WTC11 (cell line): ENCODE data around the gene ADGRG7. TPM values are rescaled to one million over a fixed set of nuclear protein-coding genes. Genes with fewer than 3 reads are reported as not detected.

Experiments
- ATAC-seq: fragments of 200-7000 bp; cut with Tn5 transposase; 2 replicates; pipeline ENCODE4 v1.10.0; 2021; ENCODE audit warnings: mild to moderate bottlenecking, moderate library complexity
- CTCF ChIA-PET: fragments of 300-600 bp; sonication (Branson Sonifier 250); formaldehyde crosslinking; loops from one replicate; lab custom pipeline; 2021; ENCODE audit warnings: antibody characterized with exemption; lab: Charles Lee
- POLR2A ChIA-PET: fragments of 350-600 bp; sonication (Branson Sonifier 250); formaldehyde crosslinking; loops from one replicate; lab custom pipeline; 2021; ENCODE audit warnings: antibody characterized with exemption; lab: Charles Lee
- DNase-seq: peaks from one replicate; pipeline ENCODE4 v3.0.0; 2021; ENCODE audit warnings: low spot score
- H3K27ac Mint-ChIP-seq: 2 replicates; pipeline ENCODE4 v1.8.0; 2021; ENCODE audit warnings: mixed read lengths
- H3K27me3 Mint-ChIP-seq: 2 replicates; pipeline ENCODE4 v1.8.0; 2021; ENCODE audit warnings: low read depth, mild to moderate bottlenecking, moderate library complexity, mixed read lengths
- H3K36me3 Mint-ChIP-seq: 2 replicates; pipeline ENCODE4 v1.8.0; 2021; ENCODE audit warnings: mixed read lengths
- H3K4me1 Mint-ChIP-seq: 2 replicates; pipeline ENCODE4 v1.8.0; 2022; ENCODE audit warnings: mixed read lengths
- H3K4me3 Mint-ChIP-seq: 2 replicates; pipeline ENCODE4 v1.8.0; 2021; ENCODE audit warnings: mild to moderate bottlenecking, moderate library complexity, mixed read lengths
- H3K9me3 Mint-ChIP-seq: 2 replicates; pipeline ENCODE4 v1.8.0; 2021; ENCODE audit warnings: mixed read lengths
- EMX1 ChIP-seq: fragments of 250-450 bp; sonication (Bioruptor Pico); IDR thresholded peaks from 2 replicates; pipeline ENCODE4 v1.8.0; 2021; ENCODE audit warnings: mild to moderate bottlenecking
- HMGA2 ChIP-seq: fragments of 250-450 bp; sonication (Bioruptor Pico); IDR thresholded peaks from 2 replicates; pipeline ENCODE4 v1.4.0; 2021; ENCODE audit warnings: mild to moderate bottlenecking, moderate library complexity
- KAT7 ChIP-seq: sonication (generic); formaldehyde crosslinking; IDR thresholded peaks from 2 replicates; pipeline ENCODE4 v1.8.1; 2023; ENCODE audit warnings: missing genetic modification reagents, mild to moderate bottlenecking, borderline replicate concordance
- RELA ChIP-seq: sonication (generic); formaldehyde crosslinking; IDR thresholded peaks from 2 replicates; pipeline ENCODE4 v1.8.1; 2022; ENCODE audit warnings: missing genetic modification reagents, mild to moderate bottlenecking, borderline replicate concordance
- SOX15 ChIP-seq: fragments of 250-450 bp; sonication (Bioruptor Pico); IDR thresholded peaks from 2 replicates; pipeline ENCODE4 v1.9.0; 2021; ENCODE audit warnings: mild to moderate bottlenecking
- SP1 ChIP-seq: sonication (generic); formaldehyde crosslinking; conservative IDR thresholded peaks from 2 replicates; pipeline ENCODE4 v1.8.1; 2022; ENCODE audit warnings: missing genetic modification reagents
- TP53 ChIP-seq: sonication (generic); formaldehyde crosslinking; IDR thresholded peaks from 2 replicates; pipeline ENCODE4 v1.8.1; 2023; ENCODE audit warnings: mild to moderate bottlenecking, missing genetic modification reagents
- ZBTB21 ChIP-seq: sonication (generic); formaldehyde crosslinking; IDR thresholded peaks from 2 replicates; pipeline ENCODE4 v1.8.1; 2023; ENCODE audit warnings: mild to moderate bottlenecking, missing genetic modification reagents, borderline replicate concordance
- ZNF232 ChIP-seq: sonication (generic); formaldehyde crosslinking; IDR thresholded peaks from 2 replicates; pipeline ENCODE4 v1.8.0; 2022; ENCODE audit warnings: mild to moderate bottlenecking, missing genetic modification reagents
- ZNF416 ChIP-seq: fragments of 250-450 bp; sonication (Bioruptor Pico); IDR thresholded peaks from 2 replicates; pipeline ENCODE4 v1.9.0; 2021; ENCODE audit warnings: mild to moderate bottlenecking, inconsistent platforms
- total RNA-seq: library from RNA; stranded (reverse); gene quantifications from 3 replicates; pipeline ENCODE4 v1.2.3, GENCODE V29; 2021
- TF ChIP-seq, protein P1 (sequence below): sonication (generic); formaldehyde crosslinking; IDR thresholded peaks from 2 replicates; pipeline ENCODE4 v1.8.1; 2023; ENCODE audit warnings: mild to moderate bottlenecking, missing genetic modification reagents
- TF ChIP-seq, protein P2 (sequence below): fragments of 250-450 bp; sonication (Bioruptor Pico); IDR thresholded peaks from 2 replicates; pipeline ENCODE4 v1.9.0; 2021; ENCODE audit warnings: mild to moderate bottlenecking
- TF ChIP-seq, protein P3 (sequence below): sonication (generic); formaldehyde crosslinking; IDR thresholded peaks from 2 replicates; pipeline ENCODE4 v1.8.0; 2023; ENCODE audit warnings: mild to moderate bottlenecking, missing genetic modification reagents
- TF ChIP-seq, protein P4 (sequence below): fragments of 250-450 bp; sonication (Bioruptor Pico); IDR thresholded peaks from 2 replicates; pipeline ENCODE4 v1.8.0; 2021; ENCODE audit warnings: mild to moderate bottlenecking
- TF ChIP-seq, protein P5 (sequence below): fragments of 250-450 bp; sonication (Bioruptor Pico); IDR thresholded peaks from 2 replicates; pipeline ENCODE4 v2.1.2; 2022; ENCODE audit warnings: mild to moderate bottlenecking, moderate library complexity
- TF ChIP-seq, protein P6 (sequence below): sonication (generic); formaldehyde crosslinking; IDR thresholded peaks from 2 replicates; pipeline ENCODE4 v1.8.0; 2022; ENCODE audit warnings: mild to moderate bottlenecking, missing genetic modification reagents

ADGRG7 gene
- total RNA-seq, 1 experiment from 2014 or later: not detected

DNA sequence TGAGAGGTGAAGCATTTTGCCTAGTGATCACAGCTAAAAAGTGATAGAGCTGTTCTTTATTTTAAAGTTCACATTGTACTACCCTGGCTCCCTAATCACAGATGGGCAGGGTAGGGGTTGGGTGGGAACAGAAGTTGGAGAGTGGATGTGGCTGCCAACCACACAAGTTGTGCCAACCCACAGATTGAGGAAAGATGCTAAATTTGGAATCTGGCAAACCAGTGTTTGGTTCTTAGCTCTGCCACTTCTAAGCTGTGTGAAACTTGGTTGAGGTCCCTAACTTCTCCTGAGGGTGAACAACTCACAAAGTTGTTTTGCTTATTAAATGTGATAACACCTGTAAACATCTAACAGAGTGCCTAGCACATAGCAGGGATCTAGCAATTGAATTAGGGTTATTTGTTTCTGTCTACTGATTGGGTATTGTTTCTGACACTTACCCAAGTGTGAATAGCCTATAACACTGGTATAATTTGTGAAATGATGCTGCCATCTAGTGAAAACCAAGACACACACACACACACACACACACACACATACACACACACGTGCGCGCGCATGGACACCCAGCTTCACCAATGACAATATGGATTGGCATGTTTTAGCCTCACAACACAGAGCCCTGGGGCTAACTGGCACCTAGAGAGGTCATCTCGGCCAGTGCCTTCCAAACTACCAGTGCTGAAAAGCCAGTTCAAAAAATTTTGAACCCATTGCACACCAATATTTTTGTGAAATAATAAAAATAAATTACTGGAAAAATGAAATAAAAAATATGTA is 25.3 kb downstream of the ADGRG7 start:
- CTCF ChIA-PET: interaction anchor here (0.6 to 2.5 kb wide), 2 partner anchors 171 to 175 kb away, joined by 5 to 18 read pairs; no protein-coding TSS in a partner anchor
- Mint-ChIP-seq H3K27ac (no peak overlapping the region), H3K27me3 (no peaks in the 10 kb centered on the region), H3K4me3 (no peak overlapping the region), H3K36me3 (no peaks in the 10 kb centered on the region), H3K9me3 (no peaks in the 10 kb centered on the region), H3K4me1 (peaks cover 13% of the 10 kb centered on the region)
- no peak for DNase-seq
- TF ChIP-seq, protein P1, sequence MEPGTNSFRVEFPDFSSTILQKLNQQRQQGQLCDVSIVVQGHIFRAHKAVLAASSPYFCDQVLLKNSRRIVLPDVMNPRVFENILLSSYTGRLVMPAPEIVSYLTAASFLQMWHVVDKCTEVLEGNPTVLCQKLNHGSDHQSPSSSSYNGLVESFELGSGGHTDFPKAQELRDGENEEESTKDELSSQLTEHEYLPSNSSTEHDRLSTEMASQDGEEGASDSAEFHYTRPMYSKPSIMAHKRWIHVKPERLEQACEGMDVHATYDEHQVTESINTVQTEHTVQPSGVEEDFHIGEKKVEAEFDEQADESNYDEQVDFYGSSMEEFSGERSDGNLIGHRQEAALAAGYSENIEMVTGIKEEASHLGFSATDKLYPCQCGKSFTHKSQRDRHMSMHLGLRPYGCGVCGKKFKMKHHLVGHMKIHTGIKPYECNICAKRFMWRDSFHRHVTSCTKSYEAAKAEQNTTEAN (CRISPR knock-in tag): no peak
- TF ChIP-seq SOX15 (CRISPR knock-in tag) (no peak), KAT7 (CRISPR knock-in tag) (no peak), ZNF416 (no peak), EMX1 (CRISPR knock-in tag) (no peak), HMGA2 (CRISPR knock-in tag) (no peak), TP53 (CRISPR knock-in tag) (no peak), SP1 (no peak), RELA (CRISPR knock-in tag) (no peak), ZBTB21 (no peak)
- TF ChIP-seq, protein P2, sequence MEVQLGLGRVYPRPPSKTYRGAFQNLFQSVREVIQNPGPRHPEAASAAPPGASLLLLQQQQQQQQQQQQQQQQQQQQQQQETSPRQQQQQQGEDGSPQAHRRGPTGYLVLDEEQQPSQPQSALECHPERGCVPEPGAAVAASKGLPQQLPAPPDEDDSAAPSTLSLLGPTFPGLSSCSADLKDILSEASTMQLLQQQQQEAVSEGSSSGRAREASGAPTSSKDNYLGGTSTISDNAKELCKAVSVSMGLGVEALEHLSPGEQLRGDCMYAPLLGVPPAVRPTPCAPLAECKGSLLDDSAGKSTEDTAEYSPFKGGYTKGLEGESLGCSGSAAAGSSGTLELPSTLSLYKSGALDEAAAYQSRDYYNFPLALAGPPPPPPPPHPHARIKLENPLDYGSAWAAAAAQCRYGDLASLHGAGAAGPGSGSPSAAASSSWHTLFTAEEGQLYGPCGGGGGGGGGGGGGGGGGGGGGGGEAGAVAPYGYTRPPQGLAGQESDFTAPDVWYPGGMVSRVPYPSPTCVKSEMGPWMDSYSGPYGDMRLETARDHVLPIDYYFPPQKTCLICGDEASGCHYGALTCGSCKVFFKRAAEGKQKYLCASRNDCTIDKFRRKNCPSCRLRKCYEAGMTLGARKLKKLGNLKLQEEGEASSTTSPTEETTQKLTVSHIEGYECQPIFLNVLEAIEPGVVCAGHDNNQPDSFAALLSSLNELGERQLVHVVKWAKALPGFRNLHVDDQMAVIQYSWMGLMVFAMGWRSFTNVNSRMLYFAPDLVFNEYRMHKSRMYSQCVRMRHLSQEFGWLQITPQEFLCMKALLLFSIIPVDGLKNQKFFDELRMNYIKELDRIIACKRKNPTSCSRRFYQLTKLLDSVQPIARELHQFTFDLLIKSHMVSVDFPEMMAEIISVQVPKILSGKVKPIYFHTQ (CRISPR knock-in tag): no peak
- TF ChIP-seq, protein P3, sequence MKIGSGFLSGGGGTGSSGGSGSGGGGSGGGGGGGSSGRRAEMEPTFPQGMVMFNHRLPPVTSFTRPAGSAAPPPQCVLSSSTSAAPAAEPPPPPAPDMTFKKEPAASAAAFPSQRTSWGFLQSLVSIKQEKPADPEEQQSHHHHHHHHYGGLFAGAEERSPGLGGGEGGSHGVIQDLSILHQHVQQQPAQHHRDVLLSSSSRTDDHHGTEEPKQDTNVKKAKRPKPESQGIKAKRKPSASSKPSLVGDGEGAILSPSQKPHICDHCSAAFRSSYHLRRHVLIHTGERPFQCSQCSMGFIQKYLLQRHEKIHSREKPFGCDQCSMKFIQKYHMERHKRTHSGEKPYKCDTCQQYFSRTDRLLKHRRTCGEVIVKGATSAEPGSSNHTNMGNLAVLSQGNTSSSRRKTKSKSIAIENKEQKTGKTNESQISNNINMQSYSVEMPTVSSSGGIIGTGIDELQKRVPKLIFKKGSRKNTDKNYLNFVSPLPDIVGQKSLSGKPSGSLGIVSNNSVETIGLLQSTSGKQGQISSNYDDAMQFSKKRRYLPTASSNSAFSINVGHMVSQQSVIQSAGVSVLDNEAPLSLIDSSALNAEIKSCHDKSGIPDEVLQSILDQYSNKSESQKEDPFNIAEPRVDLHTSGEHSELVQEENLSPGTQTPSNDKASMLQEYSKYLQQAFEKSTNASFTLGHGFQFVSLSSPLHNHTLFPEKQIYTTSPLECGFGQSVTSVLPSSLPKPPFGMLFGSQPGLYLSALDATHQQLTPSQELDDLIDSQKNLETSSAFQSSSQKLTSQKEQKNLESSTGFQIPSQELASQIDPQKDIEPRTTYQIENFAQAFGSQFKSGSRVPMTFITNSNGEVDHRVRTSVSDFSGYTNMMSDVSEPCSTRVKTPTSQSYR (CRISPR knock-in tag): no peak
- TF ChIP-seq, protein P4, sequence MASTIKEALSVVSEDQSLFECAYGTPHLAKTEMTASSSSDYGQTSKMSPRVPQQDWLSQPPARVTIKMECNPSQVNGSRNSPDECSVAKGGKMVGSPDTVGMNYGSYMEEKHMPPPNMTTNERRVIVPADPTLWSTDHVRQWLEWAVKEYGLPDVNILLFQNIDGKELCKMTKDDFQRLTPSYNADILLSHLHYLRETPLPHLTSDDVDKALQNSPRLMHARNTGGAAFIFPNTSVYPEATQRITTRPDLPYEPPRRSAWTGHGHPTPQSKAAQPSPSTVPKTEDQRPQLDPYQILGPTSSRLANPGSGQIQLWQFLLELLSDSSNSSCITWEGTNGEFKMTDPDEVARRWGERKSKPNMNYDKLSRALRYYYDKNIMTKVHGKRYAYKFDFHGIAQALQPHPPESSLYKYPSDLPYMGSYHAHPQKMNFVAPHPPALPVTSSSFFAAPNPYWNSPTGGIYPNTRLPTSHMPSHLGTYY (CRISPR knock-in tag): no peak
- POLR2A ChIA-PET: no interaction called here
- no peak for ATAC-seq

DNA sequence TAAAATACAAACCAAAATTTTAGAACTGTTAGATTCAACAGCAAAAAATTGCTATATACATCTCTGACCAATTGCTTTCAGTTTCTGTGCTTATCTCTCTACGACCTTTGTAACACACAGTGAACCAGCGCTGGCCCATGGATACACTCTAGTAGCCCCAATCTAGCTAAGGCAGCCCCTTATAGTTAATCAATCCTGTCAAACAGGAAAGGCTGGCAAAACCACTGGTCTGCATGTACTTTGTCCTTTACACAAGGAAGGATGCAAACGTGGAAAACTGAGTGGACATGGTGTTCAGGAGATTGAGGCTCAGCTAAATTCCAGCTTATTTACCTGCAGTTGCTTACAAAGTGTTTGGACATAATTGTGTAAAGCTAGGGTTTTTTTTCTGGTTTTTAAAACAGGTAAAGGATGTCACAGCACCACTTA is 25.9 kb downstream of the ADGRG7 start:
- DNase-seq (no peak), ATAC-seq (no peak)
- POLR2A ChIA-PET: no interaction called here
- no peaks in the 10 kb centered on the region for H3K9me3 Mint-ChIP-seq
- no peak overlapping the region for H3K4me3 Mint-ChIP-seq
- peaks cover 10% of the 10 kb centered on the region for H3K4me1 Mint-ChIP-seq
- no peaks in the 10 kb centered on the region for H3K27me3 Mint-ChIP-seq
- TF ChIP-seq, protein P5, sequence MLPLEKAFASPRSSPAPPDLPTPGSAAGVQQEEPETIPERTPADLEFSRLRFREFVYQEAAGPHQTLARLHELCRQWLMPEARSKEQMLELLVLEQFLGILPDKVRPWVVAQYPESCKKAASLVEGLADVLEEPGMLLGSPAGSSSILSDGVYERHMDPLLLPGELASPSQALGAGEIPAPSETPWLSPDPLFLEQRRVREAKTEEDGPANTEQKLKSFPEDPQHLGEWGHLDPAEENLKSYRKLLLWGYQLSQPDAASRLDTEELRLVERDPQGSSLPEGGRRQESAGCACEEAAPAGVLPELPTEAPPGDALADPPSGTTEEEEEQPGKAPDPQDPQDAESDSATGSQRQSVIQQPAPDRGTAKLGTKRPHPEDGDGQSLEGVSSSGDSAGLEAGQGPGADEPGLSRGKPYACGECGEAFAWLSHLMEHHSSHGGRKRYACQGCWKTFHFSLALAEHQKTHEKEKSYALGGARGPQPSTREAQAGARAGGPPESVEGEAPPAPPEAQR (CRISPR knock-in tag): no peak
- no peak for TF ChIP-seq ZNF232 (CRISPR knock-in tag)
- TF ChIP-seq, protein P6, sequence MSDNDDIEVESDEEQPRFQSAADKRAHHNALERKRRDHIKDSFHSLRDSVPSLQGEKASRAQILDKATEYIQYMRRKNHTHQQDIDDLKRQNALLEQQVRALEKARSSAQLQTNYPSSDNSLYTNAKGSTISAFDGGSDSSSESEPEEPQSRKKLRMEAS (CRISPR knock-in tag): no peak
- CTCF ChIA-PET: interaction anchor here (2.5 kb wide), 1 partner anchor 172 kb away, joined by 18 read pairs; no protein-coding TSS in a partner anchor
- H3K36me3 Mint-ChIP-seq: no peaks in the 10 kb centered on the region
- no peak overlapping the region for H3K27ac Mint-ChIP-seq
